HFF-Myc (cell line): ENCODE data around the gene ZC3HAV1.
"Not testable (repeated sequence)": the region's sequence is repeated elsewhere in the genome, so short reads cannot be mapped to it uniquely, and the experiment has no call there.

ENCODE experiments used
- DNase-seq: peaks from one replicate; pipeline ENCODE4 v3.0.0-alpha.2; 2011; ENCODE audit warnings: low read depth; ENCODE audit errors: extremely low read depth
- H3K4me3 ChIP-seq: replicated peaks from 2 replicates; pipeline ENCODE4 v1.5.1; 2011; ENCODE audit warnings: low read depth, mild to moderate bottlenecking, control low read depth, low read length
- CTCF ChIP-seq: IDR thresholded peaks from 2 replicates; pipeline ENCODE4 v1.5.1; 2012; ENCODE audit warnings: mild to moderate bottlenecking, low read depth, low read length, control low read depth; ENCODE audit errors: missing control alignments

Gene ZC3HAV1

GRCh38 chr7:139058943-139059342 is 50.6 kb downstream of the ZC3HAV1 start:
- no peak for DNase-seq
- TF ChIP-seq CTCF, result no peak
- no peak overlapping the region for H3K4me3 ChIP-seq

- DNase-seq, result no peak
- no peak overlapping the region for H3K4me3 ChIP-seq
- TF ChIP-seq CTCF, result no peak
Measured at GRCh38 chr7:139055674-139056073, 53.8 kb downstream of the ZC3HAV1 start.

GRCh38 chr7:139054656-139055055 is 54.9 kb downstream of the ZC3HAV1 start:
- not testable (repeated sequence) for DNase-seq, H3K4me3 ChIP-seq

- H3K4me3 ChIP-seq, result no peak overlapping the region
- TF ChIP-seq CTCF, result no peak
- no peak for DNase-seq
Measured at GRCh38 chr7:139054101-139054500, 55.4 kb downstream of the ZC3HAV1 start.

GRCh38 chr7:139051655-139052054 is 57.9 kb downstream of the ZC3HAV1 start:
- TF ChIP-seq CTCF, result no peak
- no peak for DNase-seq
- H3K4me3 ChIP-seq, result no peak overlapping the region

GRCh38 chr7:139049936-139050335 is 59.6 kb downstream of the ZC3HAV1 start:
- H3K4me3 ChIP-seq, result no peak overlapping the region
- no peak for TF ChIP-seq CTCF
- DNase-seq, result no peak

- TF ChIP-seq CTCF, result no peak
- no peak for DNase-seq
- no peak overlapping the region for H3K4me3 ChIP-seq
Measured at GRCh38 chr7:139049111-139049510, 60.4 kb downstream of the ZC3HAV1 start.
